ENCODE results near the gene RNF144B. TPM values are rescaled to one million over a fixed set of nuclear protein-coding genes. Genes with fewer than 3 reads are reported as not detected.

The RNF144B gene
- total RNA-seq, 4 donors from 2014 or later: 8.4 to 47.0 (median 31.9) TPM

- peaks cover 60 to 65% of the 10 kb centered on the region in 2 donors for H3K4me1 ChIP-seq
- peak overlapping the region; percentile 83 to 93 (median 86) for H3K27ac ChIP-seq
- H3K9me3 ChIP-seq: no peaks in the 10 kb centered on the region
- no peaks in the 10 kb centered on the region for H3K36me3 ChIP-seq
- in situ Hi-C loops (cut with MboI; ENCODE audit: low sequenced_read_pairs in 4 of 4): no loop called here
- TF ChIP-seq CTCF (IDR thresholded peaks at IDR 0.05 in 4 of 5, conservative IDR thresholded peaks at IDR 0.05 in 1 of 5) (no peak), POLR2A (IDR thresholded peaks at IDR 0.05) (no peak)
- DNase-seq (no peak), ATAC-seq (no peak)
- no peaks in the 10 kb centered on the region for H3K27me3 ChIP-seq
- no peak overlapping the region for H3K4me3 ChIP-seq
- intact Hi-C loops (cut with DNase I; ENCODE audit: low total_unique reads): no loop called here
Observed at GRCh38 chr6:18413381-18413780, 26.2 kb downstream of the RNF144B start.

- no peak for ATAC-seq
- Histone ChIP-seq H3K27ac (peak overlapping the region; percentile 83 to 93 (median 86)), H3K4me3 (no peak overlapping the region), H3K4me1 (peaks cover 60 to 70% of the 10 kb centered on the region in 2 donors), H3K9me3 (no peaks in the 10 kb centered on the region), H3K27me3 (no peaks in the 10 kb centered on the region), H3K36me3 (no peaks in the 10 kb centered on the region)
- TF ChIP-seq CTCF (IDR thresholded peaks at IDR 0.05 in 4 of 5, conservative IDR thresholded peaks at IDR 0.05 in 1 of 5) (no peak), POLR2A (IDR thresholded peaks at IDR 0.05) (no peak)
- in situ Hi-C loops (cut with MboI; ENCODE audit: low sequenced_read_pairs in 4 of 4): no loop called here
- intact Hi-C loops (cut with DNase I; ENCODE audit: low total_unique reads): no loop called here
- DNase-seq: no peak
Observed at GRCh38 chr6:18414116-18414515, 27.0 kb downstream of the RNF144B start.

DNA sequence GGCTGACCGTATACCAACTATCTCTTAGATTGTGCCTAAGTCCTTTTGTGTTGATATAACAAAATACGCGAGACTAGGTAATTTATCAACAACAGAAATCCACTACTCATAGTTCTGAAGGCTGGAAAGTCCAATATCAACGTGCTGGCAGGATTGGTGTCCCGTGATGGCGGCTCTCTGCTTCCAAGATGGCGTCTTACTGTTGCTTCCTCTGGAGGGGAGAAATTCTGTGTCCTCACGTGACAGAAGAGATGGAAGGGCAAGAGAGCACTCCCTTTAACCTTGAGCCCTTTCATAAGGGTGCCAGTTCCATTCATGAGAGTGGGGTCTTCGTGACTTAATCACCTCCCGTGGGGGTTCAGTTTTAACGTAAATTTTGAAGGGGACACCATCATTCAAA, 28.1 kb downstream of the RNF144B start:
- DNase-seq: no peak
- peak overlapping the region in 2 of 4 donors; percentile 18 to 24 for H3K4me3 ChIP-seq
- H3K27ac ChIP-seq: peak overlapping the region; percentile 83 to 93 (median 86)
- in situ Hi-C loops (cut with MboI; ENCODE audit: low sequenced_read_pairs in 4 of 4) (no loop called here), intact Hi-C loops (cut with DNase I; ENCODE audit: low total_unique reads) (no loop called here)
- H3K27me3 ChIP-seq: no peaks in the 10 kb centered on the region
- ATAC-seq: peak; percentile 12 to 19
- H3K4me1 ChIP-seq: peaks cover 60 to 71% of the 10 kb centered on the region in 2 donors
- H3K9me3 ChIP-seq: no peaks in the 10 kb centered on the region
- H3K36me3 ChIP-seq: no peaks in the 10 kb centered on the region
- TF ChIP-seq CTCF (IDR thresholded peaks at IDR 0.05 in 4 of 5, conservative IDR thresholded peaks at IDR 0.05 in 1 of 5) (no peak), POLR2A (IDR thresholded peaks at IDR 0.05) (no peak)

DNA sequence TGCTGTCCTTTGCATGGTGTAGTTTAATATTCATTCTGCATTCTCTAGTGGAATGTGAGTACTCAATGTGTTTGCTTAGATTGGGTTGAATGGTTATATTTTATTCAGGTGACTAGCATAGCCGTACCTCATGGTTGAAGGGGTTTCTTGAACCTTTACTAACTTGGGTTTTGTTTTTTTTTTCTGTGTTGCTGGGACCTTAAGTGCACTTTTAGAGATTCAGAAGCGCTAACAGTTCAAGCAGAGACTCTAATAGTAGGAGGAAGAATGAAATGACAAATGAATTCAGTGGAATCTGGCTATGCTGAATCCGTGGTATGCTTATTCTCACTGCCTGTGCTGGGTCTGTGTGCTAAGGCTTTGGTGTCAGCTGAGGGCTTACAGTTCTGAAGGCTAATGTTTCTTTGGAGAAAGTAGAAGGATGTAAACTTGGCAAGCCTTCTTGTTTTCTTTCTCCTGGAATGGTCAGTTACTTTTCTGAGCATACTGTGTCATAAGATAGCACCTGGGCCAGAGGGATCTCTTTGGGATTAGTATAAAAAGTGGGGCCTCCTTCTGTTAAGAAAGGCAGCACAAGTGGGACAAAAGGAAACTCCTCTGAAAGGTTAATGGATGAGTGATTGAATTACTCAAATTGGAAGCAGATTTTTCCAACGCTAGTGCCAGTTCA, 28.7 kb downstream of the RNF144B start:
- intact Hi-C loops (cut with DNase I; ENCODE audit: low total_unique reads): no loop called here
- Histone ChIP-seq H3K27me3 (no peaks in the 10 kb centered on the region), H3K4me3 (peak overlapping the region in 3 of 4 donors; percentile 4 to 24 (median 18)), H3K4me1 (peaks cover 57 to 71% of the 10 kb centered on the region in 2 donors), H3K9me3 (no peaks in the 10 kb centered on the region), H3K27ac (peak overlapping the region; percentile 83 to 93 (median 86)), H3K36me3 (no peaks in the 10 kb centered on the region)
- DNase-seq (peak; percentile 51 to 60), ATAC-seq (peak; percentile 93 to 95)
- in situ Hi-C loops (cut with MboI; ENCODE audit: low sequenced_read_pairs in 4 of 4): no loop called here
- TF ChIP-seq CTCF (IDR thresholded peaks at IDR 0.05 in 4 of 5, conservative IDR thresholded peaks at IDR 0.05 in 1 of 5) (no peak), POLR2A (IDR thresholded peaks at IDR 0.05) (peak in 1 of 2 donors; percentile 60)
